Measurements from ENCODE around the gene PAX2.

The PAX2 gene

GRCh38 chr10:100788002-100788903 lies 42.9 kb downstream of the PAX2 start (continued):
- TF ChIP-seq CSDC2 (CRISPR knock-in tag; IDR thresholded peaks at IDR 0.05) (no peak), ESRRG (CRISPR knock-in tag; IDR thresholded peaks at IDR 0.05) (no peak), ARNTL (CRISPR knock-in tag; IDR thresholded peaks at IDR 0.05; ENCODE audit: borderline replicate concordance, low read depth) (no peak), ZNF565 (CRISPR knock-in tag; conservative IDR thresholded peaks at IDR 0.05; ENCODE audit: low read depth) (no peak)

- TF ChIP-seq ZNF70 (CRISPR knock-in tag; IDR thresholded peaks at IDR 0.05), result no peak
- no peak for TF ChIP-seq ESRRG (CRISPR knock-in tag; IDR thresholded peaks at IDR 0.05)
- no peak for TF ChIP-seq POU6F1 (CRISPR knock-in tag; IDR thresholded peaks at IDR 0.05; ENCODE audit: borderline replicate concordance, low read depth)
- no peak for TF ChIP-seq TSHZ2 (CRISPR knock-in tag; IDR thresholded peaks at IDR 0.05)
- TF ChIP-seq TCF4 (CRISPR knock-in tag; IDR thresholded peaks at IDR 0.05; ENCODE audit: borderline replicate concordance), result no peak
- TF ChIP-seq ARNTL (CRISPR knock-in tag; IDR thresholded peaks at IDR 0.05; ENCODE audit: borderline replicate concordance, low read depth), result no peak
- TF ChIP-seq, protein P1, sequence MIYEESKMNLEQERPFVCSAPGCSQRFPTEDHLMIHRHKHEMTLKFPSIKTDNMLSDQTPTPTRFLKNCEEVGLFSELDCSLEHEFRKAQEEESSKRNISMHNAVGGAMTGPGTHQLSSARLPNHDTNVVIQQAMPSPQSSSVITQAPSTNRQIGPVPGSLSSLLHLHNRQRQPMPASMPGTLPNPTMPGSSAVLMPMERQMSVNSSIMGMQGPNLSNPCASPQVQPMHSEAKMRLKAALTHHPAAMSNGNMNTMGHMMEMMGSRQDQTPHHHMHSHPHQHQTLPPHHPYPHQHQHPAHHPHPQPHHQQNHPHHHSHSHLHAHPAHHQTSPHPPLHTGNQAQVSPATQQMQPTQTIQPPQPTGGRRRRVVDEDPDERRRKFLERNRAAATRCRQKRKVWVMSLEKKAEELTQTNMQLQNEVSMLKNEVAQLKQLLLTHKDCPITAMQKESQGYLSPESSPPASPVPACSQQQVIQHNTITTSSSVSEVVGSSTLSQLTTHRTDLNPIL (CRISPR knock-in tag; IDR thresholded peaks at IDR 0.05; ENCODE audit: low read depth), result no peak
- no peak for TF ChIP-seq ZC3H10 (CRISPR knock-in tag; IDR thresholded peaks at IDR 0.05)
- TF ChIP-seq CSRNP3 (CRISPR knock-in tag; IDR thresholded peaks at IDR 0.05), result no peak
- TF ChIP-seq ISL1 (CRISPR knock-in tag; IDR thresholded peaks at IDR 0.05), result no peak
- no peak for TF ChIP-seq GLIS3 (CRISPR knock-in tag; IDR thresholded peaks at IDR 0.05)
- no peak for TF ChIP-seq PPARA (CRISPR knock-in tag; IDR thresholded peaks at IDR 0.05; ENCODE audit: borderline replicate concordance)
- no peak for TF ChIP-seq OSR1 (CRISPR knock-in tag; IDR thresholded peaks at IDR 0.05)
- no peak for TF ChIP-seq ZFP30 (CRISPR knock-in tag; IDR thresholded peaks at IDR 0.05)
- no peak for TF ChIP-seq BACH2 (CRISPR knock-in tag; IDR thresholded peaks at IDR 0.05; ENCODE audit: borderline replicate concordance)
- no peak for TF ChIP-seq ZNF8 (CRISPR knock-in tag; IDR thresholded peaks at IDR 0.05)
- no peak for TF ChIP-seq ZFP3 (CRISPR knock-in tag; IDR thresholded peaks at IDR 0.05)
- TF ChIP-seq TOX (CRISPR knock-in tag; IDR thresholded peaks at IDR 0.05; ENCODE audit: borderline replicate concordance), result no peak
- no peak for TF ChIP-seq SNAI2 (CRISPR knock-in tag; IDR thresholded peaks at IDR 0.05)
- no peak for ATAC-seq
Measured at GRCh38 chr10:100790761-100791208, 45.4 kb downstream of the PAX2 start.

GRCh38 chr10:100791369-100792058 lies 46.1 kb downstream of the PAX2 start:
- ATAC-seq, result no peak
- TF ChIP-seq ZNF8 (CRISPR knock-in tag; IDR thresholded peaks at IDR 0.05) (no peak), ZFP30 (CRISPR knock-in tag; IDR thresholded peaks at IDR 0.05) (no peak), ARNTL (CRISPR knock-in tag; IDR thresholded peaks at IDR 0.05; ENCODE audit: borderline replicate concordance, low read depth) (no peak), BACH2 (CRISPR knock-in tag; IDR thresholded peaks at IDR 0.05; ENCODE audit: borderline replicate concordance) (no peak), ZNF565 (CRISPR knock-in tag; conservative IDR thresholded peaks at IDR 0.05; ENCODE audit: low read depth) (no peak), GLIS3 (CRISPR knock-in tag; IDR thresholded peaks at IDR 0.05) (no peak), SNAI2 (CRISPR knock-in tag; IDR thresholded peaks at IDR 0.05) (no peak), POU6F1 (CRISPR knock-in tag; IDR thresholded peaks at IDR 0.05; ENCODE audit: borderline replicate concordance, low read depth) (no peak), RARB (CRISPR knock-in tag; IDR thresholded peaks at IDR 0.05) (no peak), CSDC2 (CRISPR knock-in tag; IDR thresholded peaks at IDR 0.05) (no peak)
- TF ChIP-seq, protein P2, sequence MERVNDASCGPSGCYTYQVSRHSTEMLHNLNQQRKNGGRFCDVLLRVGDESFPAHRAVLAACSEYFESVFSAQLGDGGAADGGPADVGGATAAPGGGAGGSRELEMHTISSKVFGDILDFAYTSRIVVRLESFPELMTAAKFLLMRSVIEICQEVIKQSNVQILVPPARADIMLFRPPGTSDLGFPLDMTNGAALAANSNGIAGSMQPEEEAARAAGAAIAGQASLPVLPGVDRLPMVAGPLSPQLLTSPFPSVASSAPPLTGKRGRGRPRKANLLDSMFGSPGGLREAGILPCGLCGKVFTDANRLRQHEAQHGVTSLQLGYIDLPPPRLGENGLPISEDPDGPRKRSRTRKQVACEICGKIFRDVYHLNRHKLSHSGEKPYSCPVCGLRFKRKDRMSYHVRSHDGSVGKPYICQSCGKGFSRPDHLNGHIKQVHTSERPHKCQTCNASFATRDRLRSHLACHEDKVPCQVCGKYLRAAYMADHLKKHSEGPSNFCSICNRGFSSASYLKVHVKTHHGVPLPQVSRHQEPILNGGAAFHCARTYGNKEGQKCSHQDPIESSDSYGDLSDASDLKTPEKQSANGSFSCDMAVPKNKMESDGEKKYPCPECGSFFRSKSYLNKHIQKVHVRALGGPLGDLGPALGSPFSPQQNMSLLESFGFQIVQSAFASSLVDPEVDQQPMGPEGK (CRISPR knock-in tag; IDR thresholded peaks at IDR 0.05; ENCODE audit: borderline replicate concordance), result no peak
- TF ChIP-seq, protein P1 (CRISPR knock-in tag; IDR thresholded peaks at IDR 0.05; ENCODE audit: low read depth), result no peak

All from SK-N-SH treated with all-trans-retinoic acid at 6 μM for 48 hours (cell line).